HepG2 (cell line): ENCODE results near the gene DYDC2. TPM values are rescaled to one million over a fixed set of nuclear protein-coding genes. Genes with fewer than 3 reads are reported as not detected.

Experiments used
- CC2D1A ChIP-seq: sonication (generic); formaldehyde crosslinking; IDR thresholded peaks from 2 replicates; pipeline ENCODE4 v1.8.1; 2023; ENCODE audit warnings: mild to moderate bottlenecking, missing genetic modification reagents
- CEBPG ChIP-seq: IDR thresholded peaks from 2 replicates; pipeline ENCODE4 v1.6.1; 2016
- IKZF5 ChIP-seq: IDR thresholded peaks from 2 replicates; pipeline ENCODE4 v1.6.1; 2018; ENCODE audit warnings: missing genetic modification reagents, mild to moderate bottlenecking, missing compliant biosample characterization
- LRRFIP1 ChIP-seq: sonication (generic); formaldehyde crosslinking; conservative IDR thresholded peaks from 2 replicates; pipeline ENCODE4 v1.4.0; 2020; ENCODE audit warnings: missing genetic modification reagents
- MED1 ChIP-seq: sonication (generic); formaldehyde crosslinking; IDR thresholded peaks from 2 replicates; pipeline ENCODE4 v1.4.0; 2020; ENCODE audit warnings: missing genetic modification reagents
- MXI1 ChIP-seq: IDR thresholded peaks from 3 replicates; pipeline ENCODE4 v1.6.1; 2012; ENCODE audit warnings: low read depth, low read length, inconsistent platforms, borderline replicate concordance
- RXRB ChIP-seq: IDR thresholded peaks from 2 replicates; pipeline ENCODE4 v1.6.1; 2016; ENCODE audit warnings: borderline replicate concordance, missing genetic modification reagents, missing compliant biosample characterization
- SALL1 ChIP-seq: sonication (generic); formaldehyde crosslinking; IDR thresholded peaks from 2 replicates; pipeline ENCODE4 v1.8.0; 2022; ENCODE audit warnings: mild to moderate bottlenecking, missing genetic modification reagents
- SNAI1 ChIP-seq: sonication (generic); formaldehyde crosslinking; IDR thresholded peaks from 2 replicates; pipeline ENCODE4 v1.5.0; 2020; ENCODE audit warnings: mild to moderate bottlenecking, missing genetic modification reagents, borderline replicate concordance
- SOX5 ChIP-seq: IDR thresholded peaks from 2 replicates; pipeline ENCODE4 v1.6.1; 2016; ENCODE audit warnings: borderline replicate concordance
- SOX6 ChIP-seq, 2 experiments: fragments of 450-650 bp in 1 of 2; sonication (generic) in 1 of 2; formaldehyde crosslinking in 1 of 2; IDR thresholded peaks; 2 replicates each; pipeline versions ENCODE4 v1.4.0 to v1.6.1; 2017 to 2020; ENCODE audit warnings: antibody characterized with exemption in 1 of 2, mild to moderate bottlenecking in 1 of 2, missing genetic modification reagents in 1 of 2
- TBX2 ChIP-seq: sonication (generic); formaldehyde crosslinking; IDR thresholded peaks from 2 replicates; pipeline ENCODE4 v1.5.0; 2020; ENCODE audit warnings: missing genetic modification reagents, mild to moderate bottlenecking, borderline replicate concordance
- YEATS4 ChIP-seq: sonication (generic); formaldehyde crosslinking; IDR thresholded peaks from 2 replicates; pipeline ENCODE4 v1.4.0; 2020; ENCODE audit warnings: missing genetic modification reagents, borderline replicate concordance
- ZBTB38 ChIP-seq: sonication (generic); formaldehyde crosslinking; IDR thresholded peaks from 2 replicates; pipeline ENCODE4 v1.5.1; 2020; ENCODE audit warnings: mild to moderate bottlenecking, missing genetic modification reagents
- ZFP1 ChIP-seq: IDR thresholded peaks from 2 replicates; pipeline ENCODE4 v1.6.1; 2016
- ZNF207 ChIP-seq: fragments of 450-650 bp; IDR thresholded peaks from 2 replicates; pipeline ENCODE4 v1.6.1; 2016; ENCODE audit warnings: antibody characterized with exemption, borderline replicate concordance
- ZNF326 ChIP-seq: sonication (generic); formaldehyde crosslinking; IDR thresholded peaks from 2 replicates; pipeline ENCODE4 v1.4.0; 2020; ENCODE audit warnings: missing genetic modification reagents, borderline replicate concordance
- ZNF549 ChIP-seq: sonication (generic); formaldehyde crosslinking; IDR thresholded peaks from 2 replicates; pipeline ENCODE4 v1.5.0; 2020; ENCODE audit warnings: missing genetic modification reagents
- ZNF574 ChIP-seq: sonication (generic); formaldehyde crosslinking; IDR thresholded peaks from 2 replicates; pipeline ENCODE4 v1.4.0; 2020; ENCODE audit warnings: missing genetic modification reagents
- ZNF800 ChIP-seq: sonication (generic); formaldehyde crosslinking; IDR thresholded peaks from 2 replicates; pipeline ENCODE4 v1.4.0; 2020; ENCODE audit warnings: missing genetic modification reagents
- ZSCAN25 ChIP-seq: sonication (generic); formaldehyde crosslinking; IDR thresholded peaks from 2 replicates; pipeline ENCODE4 v1.8.0; 2022; ENCODE audit warnings: mild to moderate bottlenecking, missing genetic modification reagents
- ZSCAN31 ChIP-seq: sonication (generic); formaldehyde crosslinking; IDR thresholded peaks from 2 replicates; pipeline ENCODE4 v1.5.0; 2020; ENCODE audit warnings: low read depth, mild to moderate bottlenecking, missing genetic modification reagents
- polyA plus RNA-seq, 8 experiments: library from polyadenylated mRNA; depleted of rRNA in 3 of 8; stranded (reverse) in 7 of 8; unstranded in 1 of 8; fragments of >200 nt; fragmentation: Illumina TruSeq in 4 of 8; extraction: Trizol in 4 of 8; gene quantifications; 2 replicates each; pipeline versions ENCODE4 v1.2.1 to v1.2.3, GENCODE V29; 2011 to 2016; ENCODE audit warnings: low read depth in 4 of 8, missing spikeins in 1 of 8, mixed read lengths in 1 of 8; ENCODE audit not compliant: insufficient read depth in 1 of 8
- total RNA-seq, 5 experiments: library from RNA; depleted of rRNA; stranded (reverse); fragments of >200 nt; fragmentation: Illumina TruSeq; extraction: Trizol; gene quantifications; 2 replicates each; pipeline ENCODE4 v1.2.3, GENCODE V29; 2016; ENCODE audit warnings: low read depth in 1 of 5

DYDC2 gene
- total and polyA plus RNA-seq, 2 of the 13 experiments (the other 11 are each of a cell fraction or from before 2014, with no cell fraction given), result 0.98 to 2.3 TPM

GRCh38 chr10:80415734-80416478 is 59.3 kb downstream of the DYDC2 start (continued):
- TF ChIP-seq SOX6 (IDR thresholded peaks at IDR 0.05) (no peak), SOX6 (CRISPR knock-in tag; IDR thresholded peaks at IDR 0.05) (peak; percentile 77), SALL1 (CRISPR knock-in tag) (peak; percentile 86), ZNF207 (no peak), MED1 (CRISPR knock-in tag) (peak; percentile 81), SOX5 (CRISPR knock-in tag) (peak; percentile 65; the same call in 1 of the 2 replicates), ZSCAN31 (CRISPR knock-in tag) (0 out of 2 replicates have a peak, but pooled peaks have one; percentile 47), YEATS4 (0 out of 2 replicates have a peak, but pooled peaks have one; percentile 37), ZNF800 (CRISPR knock-in tag) (0 out of 2 replicates have a peak, but pooled peaks have one; percentile 28), SNAI1 (no peak), ZBTB38 (CRISPR knock-in tag) (no peak), RXRB (CRISPR knock-in tag) (peak; percentile 33; the same call in 1 of the 2 replicates), TBX2 (CRISPR knock-in tag) (peak; percentile 70), CEBPG (CRISPR knock-in tag) (no peak), ZFP1 (CRISPR knock-in tag) (peak; percentile 59; the same call in 1 of the 2 replicates), ZSCAN25 (CRISPR knock-in tag) (peak; percentile 95), ZNF326 (CRISPR knock-in tag) (no peak), LRRFIP1 (CRISPR knock-in tag) (no peak), ZNF574 (CRISPR knock-in tag) (peak; percentile 45; the same call in 1 of the 2 replicates), CC2D1A (CRISPR knock-in tag) (no peak), MXI1 (peak; percentile 24; the same call in 1 of the 3 replicates), ZNF549 (no peak), IKZF5 (CRISPR knock-in tag) (0 out of 2 replicates have a peak, but pooled peaks have one; percentile 21)
